Measurements from ENCODE around the gene KLHL8. TPM values are rescaled to one million over a fixed set of nuclear protein-coding genes. Genes with fewer than 3 reads are reported as not detected.

Gene KLHL8
- total RNA-seq, 1 experiment from 2014 or later: 15.4 TPM

DNA sequence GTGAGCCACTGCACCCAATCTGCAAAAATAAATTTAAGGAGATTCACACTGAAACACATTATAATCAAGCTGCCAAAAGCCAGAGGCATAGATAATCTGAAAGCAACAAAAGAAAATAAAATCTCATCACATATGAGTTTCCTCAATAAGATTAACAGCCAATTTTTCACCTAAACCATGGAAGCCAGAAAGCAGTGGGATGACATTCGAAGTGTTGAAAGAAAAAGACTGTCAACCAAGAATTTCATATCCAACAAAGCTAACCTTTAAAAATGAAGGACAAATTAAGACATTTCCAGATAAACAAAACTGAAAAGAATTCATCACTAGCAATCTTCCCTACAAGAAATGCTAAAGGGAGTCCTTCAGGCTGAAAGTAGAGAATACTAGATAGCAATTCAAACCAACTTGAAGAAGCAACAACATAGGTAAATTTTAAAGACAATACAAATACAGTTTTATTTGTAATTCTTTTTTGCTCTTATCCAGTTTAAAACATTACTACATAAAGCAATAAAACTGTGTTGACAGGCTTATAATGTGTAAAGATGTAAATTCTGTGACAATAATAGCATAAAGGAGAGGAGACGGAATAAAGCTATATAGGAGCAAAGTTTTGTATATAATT lies 23.1 kb upstream of the KLHL8 start:
- no peaks in the 10 kb centered on the region for H3K36me3 ChIP-seq (ENCODE audit: insufficient read depth, low read length, poor library complexity, severe bottlenecking)
- TF ChIP-seq, protein P1, sequence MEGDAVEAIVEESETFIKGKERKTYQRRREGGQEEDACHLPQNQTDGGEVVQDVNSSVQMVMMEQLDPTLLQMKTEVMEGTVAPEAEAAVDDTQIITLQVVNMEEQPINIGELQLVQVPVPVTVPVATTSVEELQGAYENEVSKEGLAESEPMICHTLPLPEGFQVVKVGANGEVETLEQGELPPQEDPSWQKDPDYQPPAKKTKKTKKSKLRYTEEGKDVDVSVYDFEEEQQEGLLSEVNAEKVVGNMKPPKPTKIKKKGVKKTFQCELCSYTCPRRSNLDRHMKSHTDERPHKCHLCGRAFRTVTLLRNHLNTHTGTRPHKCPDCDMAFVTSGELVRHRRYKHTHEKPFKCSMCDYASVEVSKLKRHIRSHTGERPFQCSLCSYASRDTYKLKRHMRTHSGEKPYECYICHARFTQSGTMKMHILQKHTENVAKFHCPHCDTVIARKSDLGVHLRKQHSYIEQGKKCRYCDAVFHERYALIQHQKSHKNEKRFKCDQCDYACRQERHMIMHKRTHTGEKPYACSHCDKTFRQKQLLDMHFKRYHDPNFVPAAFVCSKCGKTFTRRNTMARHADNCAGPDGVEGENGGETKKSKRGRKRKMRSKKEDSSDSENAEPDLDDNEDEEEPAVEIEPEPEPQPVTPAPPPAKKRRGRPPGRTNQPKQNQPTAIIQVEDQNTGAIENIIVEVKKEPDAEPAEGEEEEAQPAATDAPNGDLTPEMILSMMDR (conservative IDR thresholded peaks at IDR 0.05; ENCODE audit: low read depth, low read length): no peak
- TF ChIP-seq EZH2 (IDR thresholded peaks at IDR 0.05; ENCODE audit: borderline replicate concordance, low read depth, low read length, poor library complexity, severe bottlenecking): no peak
- H3K9me3 ChIP-seq (ENCODE audit: low read depth, low read length, poor library complexity, severe bottlenecking): peaks cover 9% of the 10 kb centered on the region
- no peak for DNase-seq (ENCODE audit: low spot score)
- H3K27me3 ChIP-seq (replicated peaks; ENCODE audit: insufficient read depth, low read depth, low read length, poor library complexity): no peaks in the 10 kb centered on the region
- H3K4me3 ChIP-seq (ENCODE audit: low read depth, low read length, poor library complexity, severe bottlenecking): no peak overlapping the region
- ChIA-PET CTCF (no interaction called here), POLR2A (ENCODE audit: low non-redundant PET) (no interaction called here)
- H3K4me1 ChIP-seq (ENCODE audit: insufficient read depth, low read length, poor library complexity, severe bottlenecking): no peaks in the 10 kb centered on the region
- no peak overlapping the region for H3K27ac ChIP-seq (ENCODE audit: low read depth, low read length, poor library complexity, severe bottlenecking)
- BruUV-seq (replicated peaks): no TSS peak
- intact Hi-C loops (cut with micrococcal nuclease; ENCODE audit: unreplicated experiment): no loop called here

DNA sequence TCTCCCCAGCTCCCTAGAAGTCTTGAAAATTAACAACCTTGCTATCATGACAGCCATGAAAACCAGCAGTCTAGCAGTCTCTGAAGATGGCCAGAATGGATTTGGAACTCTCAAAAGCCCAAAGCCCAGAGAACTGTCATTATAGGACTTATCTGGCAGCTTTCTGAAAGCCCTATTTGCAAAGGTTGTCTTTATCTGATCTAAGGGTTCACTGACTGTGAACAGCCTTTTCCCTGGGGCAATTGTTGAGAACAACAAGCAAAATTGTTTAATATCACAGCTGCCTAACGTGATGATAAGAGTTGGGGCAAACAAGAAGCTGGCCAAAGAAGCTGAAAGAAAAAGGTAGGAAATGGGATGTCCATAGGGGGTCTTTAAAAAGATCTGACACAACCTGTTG lies 20.9 kb upstream of the KLHL8 start:
- POLR2A ChIA-PET (ENCODE audit: low non-redundant PET): no interaction called here
- Histone ChIP-seq H3K27me3 (replicated peaks; ENCODE audit: insufficient read depth, low read depth, low read length, poor library complexity) (no peaks in the 10 kb centered on the region), H3K4me3 (ENCODE audit: low read depth, low read length, poor library complexity, severe bottlenecking) (no peak overlapping the region), H3K4me1 (ENCODE audit: insufficient read depth, low read length, poor library complexity, severe bottlenecking) (no peaks in the 10 kb centered on the region), H3K27ac (ENCODE audit: low read depth, low read length, poor library complexity, severe bottlenecking) (no peak overlapping the region), H3K9me3 (ENCODE audit: low read depth, low read length, poor library complexity, severe bottlenecking) (peaks cover 9% of the 10 kb centered on the region), H3K36me3 (ENCODE audit: insufficient read depth, low read length, poor library complexity, severe bottlenecking) (no peaks in the 10 kb centered on the region)
- CTCF ChIA-PET: no interaction called here
- no TSS peak for BruUV-seq (replicated peaks)
- TF ChIP-seq EZH2 (IDR thresholded peaks at IDR 0.05; ENCODE audit: borderline replicate concordance, low read depth, low read length, poor library complexity, severe bottlenecking): no peak
- TF ChIP-seq, protein P1 (conservative IDR thresholded peaks at IDR 0.05; ENCODE audit: low read depth, low read length): no peak
- no peak for DNase-seq (ENCODE audit: low spot score)
- intact Hi-C loops (cut with micrococcal nuclease; ENCODE audit: unreplicated experiment): no loop called here

DNA sequence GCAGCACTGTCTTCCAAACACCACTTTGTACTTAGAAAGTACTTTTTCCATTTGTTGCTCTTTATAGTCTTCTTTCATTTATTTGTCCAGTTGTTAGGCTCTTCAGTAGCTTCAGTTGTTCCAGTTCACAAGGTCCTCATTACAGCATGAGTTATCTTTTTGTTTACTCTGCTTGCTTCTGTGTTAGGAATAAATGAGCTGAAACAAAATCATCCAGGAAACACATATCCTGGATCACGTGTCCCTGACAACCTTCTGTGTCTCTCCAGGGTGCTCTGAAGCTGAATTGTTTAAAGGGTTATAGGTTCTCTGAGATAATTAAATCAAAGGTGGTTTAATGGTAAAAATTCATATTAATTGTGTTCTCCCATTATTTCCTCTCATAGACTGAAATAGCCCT lies 19.9 kb upstream of the KLHL8 start:
- Histone ChIP-seq H3K4me1 (ENCODE audit: insufficient read depth, low read length, poor library complexity, severe bottlenecking) (no peaks in the 10 kb centered on the region), H3K27me3 (replicated peaks; ENCODE audit: insufficient read depth, low read depth, low read length, poor library complexity) (no peaks in the 10 kb centered on the region), H3K27ac (ENCODE audit: low read depth, low read length, poor library complexity, severe bottlenecking) (no peak overlapping the region), H3K36me3 (ENCODE audit: insufficient read depth, low read length, poor library complexity, severe bottlenecking) (no peaks in the 10 kb centered on the region), H3K4me3 (ENCODE audit: low read depth, low read length, poor library complexity, severe bottlenecking) (no peak overlapping the region), H3K9me3 (ENCODE audit: low read depth, low read length, poor library complexity, severe bottlenecking) (peaks cover 9% of the 10 kb centered on the region)
- POLR2A ChIA-PET (ENCODE audit: low non-redundant PET): no interaction called here
- no TSS peak for BruUV-seq (replicated peaks)
- TF ChIP-seq, protein P1 (conservative IDR thresholded peaks at IDR 0.05; ENCODE audit: low read depth, low read length): no peak
- no peak for TF ChIP-seq EZH2 (IDR thresholded peaks at IDR 0.05; ENCODE audit: borderline replicate concordance, low read depth, low read length, poor library complexity, severe bottlenecking)
- no peak for DNase-seq (ENCODE audit: low spot score)
- intact Hi-C loops (cut with micrococcal nuclease; ENCODE audit: unreplicated experiment): no loop called here
- CTCF ChIA-PET: no interaction called here
